ENCODE results near the gene KRTAP5-2. TPM values are rescaled to one million over a fixed set of nuclear protein-coding genes. Genes with fewer than 3 reads are reported as not detected.
A peak's percentile ranks its signal among the peaks of the same experiment; 100 is the strongest.
"Not testable (repeated sequence)": the region's sequence is repeated elsewhere in the genome, so short reads cannot be mapped to it uniquely, and the experiment has no call there.

KRTAP5-2 gene, protein sequence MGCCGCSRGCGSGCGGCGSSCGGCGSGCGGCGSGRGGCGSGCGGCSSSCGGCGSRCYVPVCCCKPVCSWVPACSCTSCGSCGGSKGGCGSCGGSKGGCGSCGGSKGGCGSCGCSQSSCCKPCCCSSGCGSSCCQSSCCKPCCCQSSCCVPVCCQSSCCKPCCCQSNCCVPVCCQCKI
- total RNA-seq, result not detected

DNA sequence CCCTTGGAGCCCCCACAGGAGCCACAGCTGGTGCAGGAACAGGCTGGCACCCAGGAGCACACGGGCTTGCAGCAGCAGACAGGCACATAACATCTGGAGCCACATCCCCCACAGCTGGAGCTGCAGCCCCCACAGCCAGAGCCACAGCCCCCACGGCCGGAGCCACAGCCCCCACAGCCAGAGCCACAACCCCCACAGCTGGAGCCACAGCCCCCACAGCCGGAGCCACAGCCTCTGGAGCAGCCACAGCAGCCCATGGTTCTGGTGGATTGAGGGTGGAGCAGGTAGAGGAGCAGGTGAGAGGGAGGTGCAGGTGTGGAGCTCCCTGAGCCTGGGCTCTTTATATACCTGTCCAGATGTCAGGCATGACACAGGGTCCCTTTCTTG lies at the start of gene KRTAP5-2:
KRTAP5-2 (minus strand) TSS at position 301 of the 387 bp plus-strand sequence; CDS start at position 257, 44 bp downstream.
- no peak within 1 kb of the TSS for H3K27ac ChIP-seq
- no peaks in the 10 kb centered on the region for H3K9me3 ChIP-seq
- no peaks in the 10 kb centered on the region for H3K36me3 ChIP-seq
- H3K4me1 ChIP-seq, result no peaks in the 10 kb centered on the region
- DNase-seq (ENCODE audit: low spot score in 2 of 2), result no peak
- no peak within 1 kb of the TSS for H3K4me3 ChIP-seq
- TF ChIP-seq POLR2A (IDR thresholded peaks at IDR 0.05) (no peak), POLR2AphosphoS5 (IDR thresholded peaks at IDR 0.05) (no peak)
- TF ChIP-seq, protein P1, sequence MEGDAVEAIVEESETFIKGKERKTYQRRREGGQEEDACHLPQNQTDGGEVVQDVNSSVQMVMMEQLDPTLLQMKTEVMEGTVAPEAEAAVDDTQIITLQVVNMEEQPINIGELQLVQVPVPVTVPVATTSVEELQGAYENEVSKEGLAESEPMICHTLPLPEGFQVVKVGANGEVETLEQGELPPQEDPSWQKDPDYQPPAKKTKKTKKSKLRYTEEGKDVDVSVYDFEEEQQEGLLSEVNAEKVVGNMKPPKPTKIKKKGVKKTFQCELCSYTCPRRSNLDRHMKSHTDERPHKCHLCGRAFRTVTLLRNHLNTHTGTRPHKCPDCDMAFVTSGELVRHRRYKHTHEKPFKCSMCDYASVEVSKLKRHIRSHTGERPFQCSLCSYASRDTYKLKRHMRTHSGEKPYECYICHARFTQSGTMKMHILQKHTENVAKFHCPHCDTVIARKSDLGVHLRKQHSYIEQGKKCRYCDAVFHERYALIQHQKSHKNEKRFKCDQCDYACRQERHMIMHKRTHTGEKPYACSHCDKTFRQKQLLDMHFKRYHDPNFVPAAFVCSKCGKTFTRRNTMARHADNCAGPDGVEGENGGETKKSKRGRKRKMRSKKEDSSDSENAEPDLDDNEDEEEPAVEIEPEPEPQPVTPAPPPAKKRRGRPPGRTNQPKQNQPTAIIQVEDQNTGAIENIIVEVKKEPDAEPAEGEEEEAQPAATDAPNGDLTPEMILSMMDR (IDR thresholded peaks at IDR 0.05), result no peak
- intact Hi-C loops (cut with DNase I; ENCODE audit: low total_unique reads), result no loop called here
- H3K27me3 ChIP-seq, result no peaks in the 10 kb centered on the region

DNA sequence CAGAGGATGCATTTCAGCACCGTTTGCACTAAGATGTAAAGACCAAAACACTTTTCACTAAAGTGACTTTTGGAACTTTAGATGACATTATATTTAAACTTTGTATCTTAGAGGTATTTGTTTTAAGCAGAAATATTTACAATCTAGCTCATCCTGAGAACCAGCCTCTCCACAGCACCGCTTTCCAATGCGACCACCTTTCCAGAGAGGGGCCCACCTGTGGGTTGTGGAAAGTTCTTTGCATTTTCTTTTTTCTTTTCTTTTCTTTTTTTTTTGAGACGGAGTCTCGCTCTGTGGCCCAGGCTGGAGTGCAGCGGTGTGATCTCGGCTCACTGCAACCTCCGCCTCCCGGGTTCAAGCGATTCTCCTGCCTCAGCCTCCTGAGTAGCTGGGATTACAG lies 48.4 kb upstream of the KRTAP5-2 start:
- H3K9me3 ChIP-seq; H3K36me3 ChIP-seq; intact Hi-C loops (cut with DNase I; ENCODE audit: low total_unique reads); H3K27ac ChIP-seq; H3K4me1 ChIP-seq; H3K27me3 ChIP-seq; DNase-seq (ENCODE audit: low spot score in 2 of 2); H3K4me3 ChIP-seq: not testable (repeated sequence)

DNA sequence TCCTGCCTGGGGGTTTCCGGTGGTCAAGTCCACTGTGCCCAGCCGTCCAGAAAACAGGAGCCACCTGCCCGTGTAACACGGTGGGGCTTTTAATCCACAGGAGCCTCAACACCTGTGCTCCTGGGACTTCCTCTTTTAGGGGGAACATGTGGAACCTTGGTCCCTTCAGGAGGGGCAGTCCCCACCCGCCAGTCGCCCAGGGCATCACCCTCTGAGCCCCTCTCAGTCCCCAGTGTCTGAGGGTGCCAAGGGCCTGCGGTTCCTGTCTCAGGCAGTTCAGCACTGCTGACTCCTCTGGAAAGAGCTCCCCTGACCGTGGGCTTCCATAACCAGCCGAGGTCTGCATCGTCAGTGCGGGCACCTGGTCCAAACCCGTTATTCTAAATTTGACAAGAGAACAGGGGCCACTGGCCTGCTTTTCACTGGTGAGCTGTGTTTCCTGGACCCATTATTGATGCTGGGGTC lies 47.3 kb upstream of the KRTAP5-2 start:
- intact Hi-C loops (cut with DNase I; ENCODE audit: low total_unique reads), result no loop called here
- H3K4me3 ChIP-seq, result no peak overlapping the region
- no peaks in the 10 kb centered on the region for H3K9me3 ChIP-seq
- TF ChIP-seq POLR2AphosphoS5 (IDR thresholded peaks at IDR 0.05), result no peak
- TF ChIP-seq POLR2A (IDR thresholded peaks at IDR 0.05), result no peak
- TF ChIP-seq, protein P1 (IDR thresholded peaks at IDR 0.05), result no peak
- DNase-seq (ENCODE audit: low spot score in 2 of 2), result no peak
- no peaks in the 10 kb centered on the region for H3K4me1 ChIP-seq
- no peaks in the 10 kb centered on the region for H3K36me3 ChIP-seq
- peaks cover 0 to 14% of the 10 kb centered on the region in 2 donors for H3K27me3 ChIP-seq
- H3K27ac ChIP-seq, result no peak overlapping the region

DNA sequence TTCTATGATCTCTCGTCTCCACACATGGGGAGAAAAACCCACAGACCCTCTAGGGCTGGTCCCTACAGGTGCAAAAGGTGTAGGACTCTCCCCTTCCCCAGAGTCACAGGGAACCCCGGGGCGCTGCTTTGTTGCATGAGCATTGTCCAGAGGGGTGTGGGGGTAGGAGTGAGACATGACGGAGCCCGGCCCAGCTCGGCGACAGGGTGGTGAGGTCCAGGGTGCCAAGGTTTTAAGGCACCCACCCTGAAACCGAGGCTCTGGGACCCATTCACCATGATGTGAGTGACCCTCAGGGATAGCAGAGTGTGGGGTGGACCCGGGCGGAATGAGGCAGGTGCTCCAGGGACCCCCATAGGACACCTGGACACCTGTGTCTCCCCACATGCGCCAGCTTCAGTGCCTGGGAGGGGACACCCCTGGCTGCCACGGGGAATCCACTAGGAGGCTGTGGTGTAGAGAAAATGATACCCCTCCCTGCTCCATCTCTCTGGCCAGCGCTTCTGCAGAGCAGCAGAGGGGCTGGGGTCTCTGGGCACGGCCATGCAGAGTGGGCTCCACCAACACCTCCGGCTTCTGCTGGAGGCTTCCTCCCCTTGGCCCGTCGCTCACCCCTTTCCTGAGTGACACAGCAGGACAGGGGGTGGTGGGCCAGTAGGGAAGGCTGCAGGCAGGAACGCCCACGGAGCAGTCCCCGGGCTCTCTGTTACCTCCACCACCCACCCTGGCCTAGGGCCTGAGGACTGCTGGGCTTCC lies 46.7 kb upstream of the KRTAP5-2 start:
- intact Hi-C loops (cut with DNase I; ENCODE audit: low total_unique reads), result no loop called here
- no peaks in the 10 kb centered on the region for H3K4me1 ChIP-seq
- H3K4me3 ChIP-seq, result no peak overlapping the region
- no peak for TF ChIP-seq POLR2AphosphoS5 (IDR thresholded peaks at IDR 0.05)
- TF ChIP-seq POLR2A (IDR thresholded peaks at IDR 0.05), result no peak
- H3K36me3 ChIP-seq, result no peaks in the 10 kb centered on the region
- H3K9me3 ChIP-seq, result no peaks in the 10 kb centered on the region
- no peak overlapping the region for H3K27ac ChIP-seq
- peaks cover 0 to 20% of the 10 kb centered on the region in 2 donors for H3K27me3 ChIP-seq
- DNase-seq (ENCODE audit: low spot score in 2 of 2), result peak in 1 of 2 donors; percentile 43

DNA sequence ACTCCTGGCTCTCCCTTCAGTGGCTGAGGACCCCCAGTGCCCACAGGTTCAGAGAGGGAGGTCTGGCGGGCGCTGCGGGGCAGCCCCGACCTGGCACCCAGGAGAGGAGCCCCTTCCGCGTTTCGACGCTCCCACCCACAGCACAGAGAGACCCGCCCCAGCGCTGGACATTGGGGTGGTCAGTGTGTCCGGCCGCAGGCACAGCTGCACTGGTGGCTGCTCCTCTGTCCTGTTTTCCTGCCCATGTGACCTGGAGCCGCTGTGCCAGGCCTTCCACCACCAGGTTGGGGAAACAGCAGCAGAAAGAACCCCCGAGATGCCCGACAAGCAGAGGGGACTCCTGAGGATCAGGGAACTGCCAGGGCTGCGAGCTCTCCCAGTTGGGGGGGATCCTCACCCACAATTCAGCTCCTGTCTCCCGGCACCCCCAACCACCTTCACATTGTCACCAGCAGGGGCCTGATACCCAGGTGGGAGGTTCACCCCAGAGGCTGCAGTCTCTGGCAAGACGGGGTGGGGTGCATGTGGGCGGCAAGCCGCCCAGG lies 45.1 kb upstream of the KRTAP5-2 start:
- peak in 1 of 2 donors; percentile 38 for DNase-seq (ENCODE audit: low spot score in 2 of 2)
- intact Hi-C loops (cut with DNase I; ENCODE audit: low total_unique reads), result no loop called here
- no peaks in the 10 kb centered on the region for H3K4me1 ChIP-seq
- H3K9me3 ChIP-seq, result no peaks in the 10 kb centered on the region
- no peak overlapping the region for H3K27ac ChIP-seq
- no peak for TF ChIP-seq POLR2A (IDR thresholded peaks at IDR 0.05)
- TF ChIP-seq POLR2AphosphoS5 (IDR thresholded peaks at IDR 0.05), result no peak
- TF ChIP-seq, protein P1 (IDR thresholded peaks at IDR 0.05), result no peak
- no peak overlapping the region for H3K4me3 ChIP-seq
- H3K36me3 ChIP-seq, result no peaks in the 10 kb centered on the region
- peaks cover 0 to 25% of the 10 kb centered on the region in 2 donors for H3K27me3 ChIP-seq

Measured in breast epithelium (tissue), 4 donors.